OCI-LY1 (cell line): ENCODE data around the gene TTC28.

Source experiments
- EZH2 ChIP-seq: fragments of 200-600 bp; sonication (generic), shearing (Covaris generic); IDR thresholded peaks from 2 replicates; pipeline ENCODE4 v1.8.0; 2017; ENCODE audit warnings: borderline replicate concordance, mixed run types, mild to moderate bottlenecking, antibody characterized with exemption, low read length, moderate library complexity, mixed read lengths
- TF ChIP-seq, protein P1 (sequence below): fragments of 200-600 bp; sonication (generic), shearing (Covaris generic); IDR thresholded peaks from 2 replicates; pipeline ENCODE4 v1.5.1; 2017; ENCODE audit warnings: mild to moderate bottlenecking, antibody characterized with exemption, low read length, moderate library complexity, mixed read lengths

DNA sequence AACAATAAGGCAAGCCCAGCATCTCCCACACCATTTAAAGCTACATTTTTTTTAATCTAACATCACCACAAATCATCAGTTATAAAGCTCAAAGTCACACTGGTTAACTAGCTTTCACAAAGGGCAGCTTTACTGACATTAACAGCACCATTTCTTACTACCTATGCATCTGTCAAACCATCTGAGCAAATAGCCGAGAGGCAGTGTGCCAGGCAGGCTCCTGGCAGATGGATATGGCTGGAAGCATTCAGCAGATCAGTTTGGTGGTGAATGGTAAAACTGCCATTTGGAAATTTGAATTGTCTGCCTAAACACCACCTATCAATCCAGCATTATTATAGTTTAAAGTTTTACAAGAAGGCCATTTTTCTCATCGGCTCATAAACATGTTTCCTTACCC, 131.2 kb downstream of the TTC28 start:
- TF ChIP-seq, protein P1, sequence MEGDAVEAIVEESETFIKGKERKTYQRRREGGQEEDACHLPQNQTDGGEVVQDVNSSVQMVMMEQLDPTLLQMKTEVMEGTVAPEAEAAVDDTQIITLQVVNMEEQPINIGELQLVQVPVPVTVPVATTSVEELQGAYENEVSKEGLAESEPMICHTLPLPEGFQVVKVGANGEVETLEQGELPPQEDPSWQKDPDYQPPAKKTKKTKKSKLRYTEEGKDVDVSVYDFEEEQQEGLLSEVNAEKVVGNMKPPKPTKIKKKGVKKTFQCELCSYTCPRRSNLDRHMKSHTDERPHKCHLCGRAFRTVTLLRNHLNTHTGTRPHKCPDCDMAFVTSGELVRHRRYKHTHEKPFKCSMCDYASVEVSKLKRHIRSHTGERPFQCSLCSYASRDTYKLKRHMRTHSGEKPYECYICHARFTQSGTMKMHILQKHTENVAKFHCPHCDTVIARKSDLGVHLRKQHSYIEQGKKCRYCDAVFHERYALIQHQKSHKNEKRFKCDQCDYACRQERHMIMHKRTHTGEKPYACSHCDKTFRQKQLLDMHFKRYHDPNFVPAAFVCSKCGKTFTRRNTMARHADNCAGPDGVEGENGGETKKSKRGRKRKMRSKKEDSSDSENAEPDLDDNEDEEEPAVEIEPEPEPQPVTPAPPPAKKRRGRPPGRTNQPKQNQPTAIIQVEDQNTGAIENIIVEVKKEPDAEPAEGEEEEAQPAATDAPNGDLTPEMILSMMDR, result no peak
- no peak for TF ChIP-seq EZH2
